Gastroesophageal sphincter (tissue), 4 donors: Measurements from ENCODE around the gene EIF6. TPM values are rescaled to one million over a fixed set of nuclear protein-coding genes. Genes with fewer than 3 reads are reported as not detected.

Experiments
- ATAC-seq: fragments of 150-250 bp; one replicate; pipeline ENCODE4 v1.9.1; 2016; ENCODE audit warnings: mild to moderate bottlenecking, moderate library complexity
- H3K27ac ChIP-seq, 4 donors: fragments of 200-600 bp; sonication (generic) in 3 of 4; 1 replicate in 3 of 4; 2 replicates in 1 of 4; pipeline ENCODE4 v1.5.1; 2016 to 2019
- H3K27me3 ChIP-seq: fragments of 200-600 bp; sonication (generic); one replicate; pipeline ENCODE4 v1.5.1; 2019
- H3K36me3 ChIP-seq, 2 donors: fragments of 200-600 bp; sonication (generic); one replicate each; pipeline ENCODE4 v1.5.1; 2019; ENCODE audit warnings: control low read depth in 1 of 2
- H3K4me1 ChIP-seq, 3 donors: fragments of 200-600 bp; sonication (generic); 1 replicate in 2 of 3; 2 replicates in 1 of 3; pipeline ENCODE4 v1.5.1; 2016 to 2019; ENCODE audit warnings: control low read depth in 2 of 3
- H3K4me3 ChIP-seq, 2 donors: fragments of 200-600 bp; sonication (generic); one replicate each; pipeline ENCODE4 v1.5.1; 2019; ENCODE audit warnings: mild to moderate bottlenecking in 1 of 2, moderate library complexity in 1 of 2
- H3K9me3 ChIP-seq, 3 donors: fragments of 200-600 bp; sonication (generic); one replicate each; pipeline ENCODE4 v1.5.1; 2017 to 2019; ENCODE audit warnings: control low read depth in 2 of 3
- CTCF ChIP-seq, 4 experiments: fragments of 200-600 bp in 2 of 4; fragments of 450-650 bp in 2 of 4; sonication (generic) in 1 of 4; IDR thresholded peaks; one replicate each; pipeline ENCODE4 v1.5.1; 2017 to 2019; ENCODE audit warnings: antibody characterized with exemption in 4 of 4, mild to moderate bottlenecking in 2 of 4, moderate library complexity in 2 of 4
- EP300 ChIP-seq: sonication (generic); formaldehyde crosslinking; IDR thresholded peaks from one replicate; pipeline ENCODE4 v1.6.1; 2017; ENCODE audit warnings: antibody characterized with exemption, mild to moderate bottlenecking
- POLR2A ChIP-seq, 2 donors: fragments of 450-650 bp; IDR thresholded peaks; one replicate each; pipeline ENCODE4 v1.6.1; 2017; ENCODE audit warnings: antibody characterized with exemption in 2 of 2, mild to moderate bottlenecking in 2 of 2, moderate library complexity in 1 of 2
- POLR2AphosphoS5 ChIP-seq: sonication (generic); formaldehyde crosslinking; IDR thresholded peaks from one replicate; pipeline ENCODE4 v1.6.1; 2017; ENCODE audit warnings: antibody characterized with exemption
- WGBS, 2 donors: methylation state at CpG; one replicate each; pipeline ENCODE4 v1.1.5; 2018; ENCODE audit warnings: low coverage in 1 of 2; 5-methylcytosine and 5-hydroxymethylcytosine counted together
- total RNA-seq, 4 donors: library from RNA; depleted of rRNA; stranded (reverse); fragments of >200 nt; gene quantifications; one replicate each; pipeline ENCODE4 v1.1.0, GENCODE V29; 2016

Gene EIF6
- total RNA-seq, 4 donors from 2014 or later: 66.0 to 92.4 (median 80.8) TPM

DNA sequence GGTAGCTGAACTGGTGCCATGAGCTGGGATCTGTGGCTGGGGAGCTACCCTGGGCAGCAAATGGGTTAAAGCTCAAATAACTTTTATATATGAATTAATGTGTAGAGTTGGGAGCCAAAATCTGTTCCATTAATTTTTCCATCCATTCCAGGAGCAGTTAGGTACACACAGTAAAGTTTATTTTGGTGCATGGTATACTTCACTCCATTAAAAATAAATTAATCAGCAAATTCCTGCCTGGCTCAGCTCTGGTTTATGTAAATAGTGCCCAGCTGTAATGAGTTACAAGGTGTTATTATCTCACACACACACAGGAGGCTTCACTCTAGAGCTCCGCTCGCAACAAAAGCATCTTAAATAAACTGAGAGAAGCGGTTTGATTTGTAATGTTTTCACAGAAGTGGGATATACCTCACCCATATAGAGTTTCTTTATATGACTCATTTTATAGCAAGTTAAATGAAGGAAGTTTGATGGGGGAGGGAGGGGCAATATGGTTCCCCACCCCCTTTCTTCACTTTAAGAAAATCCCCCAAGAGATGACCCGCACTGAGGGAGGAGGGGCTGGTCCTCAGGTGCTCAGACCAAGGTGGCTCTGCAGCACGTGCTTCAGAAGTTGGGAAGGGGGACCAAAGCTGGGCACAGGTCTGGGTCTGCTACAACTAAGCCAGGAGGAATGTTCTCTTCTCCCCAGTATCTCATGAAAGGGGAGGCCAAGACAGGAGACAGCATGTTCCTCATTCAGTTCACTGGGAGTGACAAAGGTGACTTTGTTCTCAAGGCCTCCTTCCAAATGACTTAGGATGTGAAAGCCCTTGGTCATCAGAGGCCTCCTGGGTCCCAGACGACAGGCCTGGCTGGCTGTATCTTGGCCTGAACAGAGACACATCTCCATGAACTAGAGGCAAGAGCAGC lies 18.1 kb upstream of the EIF6 start:
- TF ChIP-seq POLR2AphosphoS5 (no peak), CTCF (IDR thresholded peaks at IDR 0.05) (peak in 1 of 4 experiments; percentile 3), POLR2A (IDR thresholded peaks at IDR 0.05) (no peak), EP300 (no peak)
- H3K27me3 ChIP-seq: no peaks in the 10 kb centered on the region
- H3K4me3 ChIP-seq: no peak overlapping the region
- H3K36me3 ChIP-seq: peaks cover 0 to 9% of the 10 kb centered on the region in 2 donors
- no peak for ATAC-seq
- H3K27ac ChIP-seq: peak overlapping the region in 2 of 4 donors; percentile 18 to 49
- peaks cover 6 to 56% (median 16%) of the 10 kb centered on the region in 3 donors for H3K4me1 ChIP-seq
- no peaks in the 10 kb centered on the region for H3K9me3 ChIP-seq
- 23 to 52% methylated on average over 3 to 5 of the region's 6 CpGs for WGBS, 2 donors

- Histone ChIP-seq H3K36me3 (peaks cover 0 to 9% of the 10 kb centered on the region in 2 donors), H3K4me1 (peaks cover 0 to 44% (median 9%) of the 10 kb centered on the region in 3 donors), H3K9me3 (no peaks in the 10 kb centered on the region), H3K27ac (no peak overlapping the region), H3K27me3 (no peaks in the 10 kb centered on the region), H3K4me3 (no peak overlapping the region)
- ATAC-seq: no peak
- no peak for TF ChIP-seq POLR2A (IDR thresholded peaks at IDR 0.05)
- TF ChIP-seq EP300: no peak
- TF ChIP-seq POLR2AphosphoS5: no peak
- no peak for TF ChIP-seq CTCF (IDR thresholded peaks at IDR 0.05)
- WGBS, 2 donors: 92 to 94% methylated on average over 2 of the region's 2 CpGs
These were observed 16.9 kb upstream of the EIF6 start for GRCh38 chr20:35301426-35301825.

GRCh38 chr20:35300469-35301262 lies 16.1 kb upstream of the EIF6 start:
- no peaks in the 10 kb centered on the region for H3K9me3 ChIP-seq
- ATAC-seq: no peak
- H3K27me3 ChIP-seq: no peaks in the 10 kb centered on the region
- H3K36me3 ChIP-seq: peaks cover 0 to 1% of the 10 kb centered on the region in 2 donors
- TF ChIP-seq POLR2A (IDR thresholded peaks at IDR 0.05): no peak
- no peak for TF ChIP-seq CTCF (IDR thresholded peaks at IDR 0.05)
- TF ChIP-seq POLR2AphosphoS5: no peak
- no peak for TF ChIP-seq EP300
- peaks cover 0 to 36% (median 9%) of the 10 kb centered on the region in 3 donors for H3K4me1 ChIP-seq
- WGBS, 2 donors: 83 to 93% methylated on average over 3 to 4 of the region's 4 CpGs
- H3K4me3 ChIP-seq: no peak overlapping the region
- H3K27ac ChIP-seq: no peak overlapping the region

DNA sequence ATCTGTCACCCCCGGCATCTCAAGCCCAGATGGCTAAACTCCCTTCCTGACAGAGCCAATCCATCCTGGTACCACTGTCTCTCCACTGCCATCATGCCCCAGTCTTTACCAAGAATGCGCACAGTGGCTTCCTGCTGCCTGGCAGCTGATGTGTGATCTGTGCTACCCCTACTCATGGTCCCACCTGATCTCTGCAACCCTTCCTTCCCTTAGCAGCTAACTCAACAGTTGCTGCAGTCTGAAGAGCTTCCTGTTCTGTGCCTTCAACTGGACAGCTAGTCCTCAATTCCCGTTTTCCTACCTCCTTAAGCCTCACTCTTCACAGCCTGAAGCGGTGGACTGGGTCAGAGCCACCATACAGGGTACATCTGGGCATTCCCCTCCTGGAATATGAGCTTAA lies 15.2 kb upstream of the EIF6 start:
- no peak overlapping the region for H3K4me3 ChIP-seq
- ATAC-seq: no peak
- peaks cover 0 to 32% (median 9%) of the 10 kb centered on the region in 3 donors for H3K4me1 ChIP-seq
- 72 to 80% methylated on average over 3 to 4 of the region's 4 CpGs for WGBS, 2 donors
- H3K27ac ChIP-seq: no peak overlapping the region
- no peaks in the 10 kb centered on the region for H3K27me3 ChIP-seq
- no peaks in the 10 kb centered on the region for H3K9me3 ChIP-seq
- no peak for TF ChIP-seq POLR2AphosphoS5
- no peak for TF ChIP-seq CTCF (IDR thresholded peaks at IDR 0.05)
- TF ChIP-seq EP300: no peak
- TF ChIP-seq POLR2A (IDR thresholded peaks at IDR 0.05): no peak
- no peaks in the 10 kb centered on the region for H3K36me3 ChIP-seq
